AG10803 (cell line): ENCODE measurements around the gene MAN2A1.

Experiments
- DNase-seq: peaks from one replicate; pipeline ENCODE4 v3.0.0; 2010; ENCODE audit warnings: low read depth
- H3K4me3 ChIP-seq: 2 replicates; pipeline ENCODE4 v1.5.1; 2011; ENCODE audit warnings: mild to moderate bottlenecking, low read length, control low read depth
- CTCF ChIP-seq: conservative IDR thresholded peaks from 2 replicates; pipeline ENCODE4 v1.5.1; 2011; ENCODE audit warnings: mild to moderate bottlenecking, low read length, control low read depth, inconsistent platforms

The MAN2A1 gene

GRCh38 chr5:109659901-109660300 lies 29.8 kb upstream of the MAN2A1 start:
- DNase-seq, result no peak
- no peak overlapping the region for H3K4me3 ChIP-seq
- no peak for TF ChIP-seq CTCF

GRCh38 chr5:109660301-109660700 lies 29.4 kb upstream of the MAN2A1 start:
- no peak for DNase-seq
- no peak overlapping the region for H3K4me3 ChIP-seq
- no peak for TF ChIP-seq CTCF

DNA sequence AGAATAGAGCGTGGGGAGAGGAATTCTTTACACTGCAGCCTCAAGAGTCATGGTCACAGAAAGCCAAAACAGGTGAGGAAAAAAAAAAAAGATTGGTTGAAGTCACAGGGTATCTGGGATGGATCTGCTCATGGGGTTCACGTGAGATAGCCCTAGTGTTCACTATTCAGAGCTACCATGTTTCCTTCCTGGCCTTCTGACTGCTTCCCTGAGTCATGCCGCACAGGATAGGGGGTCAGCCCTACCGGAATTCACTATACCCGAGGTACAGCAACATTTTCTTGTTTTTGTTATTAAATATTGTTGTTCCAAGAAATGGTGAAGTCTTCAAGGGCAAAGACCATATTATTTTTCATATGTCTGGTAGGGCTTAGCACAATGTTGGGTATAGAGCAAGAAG lies 21.5 kb upstream of the MAN2A1 start:
- TF ChIP-seq CTCF, result no peak
- H3K4me3 ChIP-seq, result no peak overlapping the region
- no peak for DNase-seq

- no peak for DNase-seq
- no peak for TF ChIP-seq CTCF
- H3K4me3 ChIP-seq, result no peak overlapping the region
Observed at GRCh38 chr5:109668668-109669422, 20.9 kb upstream of the MAN2A1 start.

DNA sequence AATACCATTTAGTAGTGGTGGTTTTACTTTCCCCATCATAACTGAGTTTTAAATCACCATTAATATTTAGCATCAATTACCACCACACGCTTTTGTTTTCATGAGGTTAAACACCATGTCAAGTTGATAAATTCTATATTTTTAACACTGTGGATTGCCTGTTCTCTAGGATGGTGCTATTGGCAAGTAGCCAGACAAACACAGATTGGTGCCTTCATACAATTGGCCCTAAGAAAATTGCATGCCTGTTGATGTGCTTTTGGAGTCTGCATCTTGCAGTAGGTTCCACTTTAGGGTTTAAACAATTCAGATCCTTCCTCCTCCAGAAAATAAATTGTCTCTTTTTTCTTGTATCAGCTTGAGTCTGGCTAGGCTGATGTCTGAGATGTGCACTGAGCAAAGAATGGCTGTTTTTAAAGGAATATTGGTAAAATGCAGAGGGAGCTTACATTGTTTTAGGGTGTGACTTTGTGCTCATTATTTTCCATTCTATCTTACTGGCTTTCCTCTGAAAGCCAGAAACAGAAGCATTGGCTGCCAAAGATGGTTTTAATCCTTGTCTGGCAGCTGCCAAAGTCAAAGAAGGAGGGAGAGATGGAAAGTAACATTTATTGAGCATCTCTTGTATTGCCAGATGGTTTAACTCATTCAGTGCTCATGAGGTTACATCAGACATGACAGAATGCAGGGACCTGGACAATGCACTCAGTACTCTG lies 19.6 kb upstream of the MAN2A1 start:
- TF ChIP-seq CTCF, result no peak

DNA sequence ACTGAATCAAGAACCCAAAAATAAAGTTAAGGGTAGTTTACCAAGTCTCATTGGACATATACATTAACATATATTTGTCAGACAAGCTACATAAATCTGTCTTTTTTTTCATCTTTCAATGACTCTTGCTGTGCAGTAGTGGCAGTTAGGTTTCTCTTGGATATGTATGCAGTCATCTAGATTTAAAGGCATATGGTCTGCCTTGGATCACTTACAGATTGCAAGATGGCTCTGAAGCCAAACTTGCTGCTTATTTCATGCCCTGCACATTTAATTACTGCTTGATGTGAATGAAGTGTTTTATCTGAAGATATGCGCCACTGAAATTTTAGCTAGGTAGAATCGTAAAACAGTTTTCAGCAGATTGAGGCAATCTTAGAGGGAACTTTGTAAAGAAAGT lies 18.6 kb upstream of the MAN2A1 start:
- DNase-seq, result no peak
- no peak for TF ChIP-seq CTCF

More for the DNA sequence above, 19.6 kb upstream of the MAN2A1 start:
- no peak overlapping the region for H3K4me3 ChIP-seq
- no peak for DNase-seq

DNA sequence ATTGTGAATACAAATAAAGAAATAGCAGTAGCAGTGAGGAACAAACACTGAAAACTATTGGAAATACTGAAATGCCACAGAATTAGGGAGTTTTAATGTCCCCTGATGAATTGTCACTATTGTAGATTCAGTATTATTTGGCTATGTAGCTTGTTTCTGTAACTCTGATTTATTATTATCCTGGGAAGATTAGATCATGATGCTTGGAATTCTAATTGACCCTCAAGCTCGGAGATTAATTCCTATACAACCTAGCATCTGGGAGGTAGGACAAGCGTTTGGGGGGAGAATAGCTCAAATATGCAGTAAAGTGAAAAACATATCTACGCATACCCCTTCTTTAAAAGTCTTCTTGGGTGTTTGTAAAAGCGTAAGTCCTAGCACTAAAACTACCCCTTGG lies 15.1 kb upstream of the MAN2A1 start:
- no peak overlapping the region for H3K4me3 ChIP-seq
- no peak for TF ChIP-seq CTCF
- no peak for DNase-seq

More for the DNA sequence above, 18.6 kb upstream of the MAN2A1 start:
- H3K4me3 ChIP-seq, result no peak overlapping the region
